HFFc6 (cell line): ENCODE measurements around the gene IGF1R. TPM values are rescaled to one million over a fixed set of nuclear protein-coding genes. Genes with fewer than 3 reads are reported as not detected.
A peak's percentile ranks its signal among the peaks of the same experiment; 100 is the strongest.

Experiments
- DNase-seq: peaks from one replicate; pipeline ENCODE4 v3.0.0-alpha.2; 2018
- H3K27ac Mint-ChIP-seq: 2 replicates; pipeline ENCODE4 v1.8.0; 2020; ENCODE audit warnings: mild to moderate bottlenecking, mixed read lengths
- H3K27me3 Mint-ChIP-seq: 2 replicates; pipeline ENCODE4 v1.8.0; 2021; ENCODE audit warnings: mild to moderate bottlenecking, moderate library complexity, mixed read lengths; ENCODE audit not compliant: insufficient read depth
- H3K36me3 Mint-ChIP-seq: 2 replicates; pipeline ENCODE4 v1.8.0; 2021; ENCODE audit warnings: low read depth, mixed read lengths
- H3K4me1 Mint-ChIP-seq: 2 replicates; pipeline ENCODE4 v1.8.0; 2020; ENCODE audit warnings: low read depth, mixed read lengths
- H3K4me3 Mint-ChIP-seq: 2 replicates; pipeline ENCODE4 v1.8.0; 2020; ENCODE audit warnings: mild to moderate bottlenecking, moderate library complexity, mixed read lengths
- H3K9me3 Mint-ChIP-seq: 2 replicates; pipeline ENCODE4 v1.8.0; 2020; ENCODE audit warnings: mild to moderate bottlenecking, mixed read lengths
- long read RNA-seq: library from polyadenylated mRNA; unstranded; transcript quantifications from one replicate; pipeline ENCODE4 v2.0.0, GENCODE V29; 2019
- total RNA-seq, 6 experiments: library from RNA; stranded (reverse); fragmentation: NEBNext Ultra II Directional; extraction: Animal tissue kit (Norgen Biotek cat#: 25700); gene quantifications; 2 replicates in 1 of 6; 3 replicates in 5 of 6; pipeline ENCODE4 v1.2.3, GENCODE V29; 2021
- TF ChIP-seq, protein P1 (sequence below): fragments of 200-600 bp; sonication (generic); IDR thresholded peaks from 2 replicates; pipeline ENCODE4 v1.5.0; 2021; ENCODE audit warnings: antibody characterized with exemption, mild to moderate bottlenecking

IGF1R gene
- total RNA-seq: 10 to 100 TPM; 46.7 to 61.9 (median 50.1) TPM
- long read RNA-seq, partial matches to known transcripts: 2 of 15 reads
- long read RNA-seq, other reads (novel, unspliced or antisense): 13 of 15 reads

DNA sequence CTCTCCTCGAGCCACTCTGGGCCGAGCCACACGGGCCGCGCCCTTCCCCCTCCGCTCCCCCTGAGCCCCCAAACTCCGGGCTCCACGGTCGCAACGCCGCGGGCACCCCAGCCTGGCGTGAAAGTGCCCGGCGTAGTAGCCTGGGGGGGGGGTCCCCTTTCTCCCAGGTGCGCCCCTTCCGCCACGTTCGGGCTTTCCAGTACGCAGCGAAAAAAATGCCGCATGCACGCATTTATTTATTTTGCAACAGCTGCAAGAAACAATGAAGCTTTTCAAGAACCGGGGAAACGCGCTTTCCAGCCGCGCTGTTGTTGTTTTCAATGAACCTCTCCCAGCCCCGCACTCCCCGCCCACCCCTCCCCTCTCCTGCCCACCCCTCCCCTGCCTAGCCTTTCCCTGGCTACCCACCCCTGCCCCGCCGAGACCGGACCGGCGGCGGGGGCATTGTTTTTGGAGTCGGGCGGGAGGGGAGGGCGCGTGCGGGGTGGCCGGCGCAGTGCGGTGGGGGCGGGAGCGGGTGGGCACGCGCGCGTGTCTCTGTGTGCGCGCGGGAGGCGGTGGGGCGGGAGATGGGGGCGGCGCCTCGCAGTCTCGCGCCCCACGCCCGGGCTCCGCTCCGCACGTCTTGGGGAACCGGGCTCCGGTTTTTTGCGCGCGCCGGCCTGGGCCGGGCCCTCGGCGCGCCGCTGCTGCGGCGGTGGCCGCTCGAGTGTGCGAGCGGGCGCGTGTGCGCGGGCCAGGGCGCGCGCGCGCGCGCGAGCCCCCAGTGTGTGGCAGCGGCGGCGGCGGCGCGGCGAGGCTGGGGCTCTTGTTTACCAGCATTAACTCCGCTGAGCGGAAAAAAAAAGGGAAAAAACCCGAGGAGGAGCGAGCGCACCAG is at the start of gene IGF1R:
Gene IGF1R (plus strand): TSS at position 766 of the 880 bp plus-strand sequence. CDS start 1,043 bp downstream, outside the sequence.
- TF ChIP-seq, protein P1, sequence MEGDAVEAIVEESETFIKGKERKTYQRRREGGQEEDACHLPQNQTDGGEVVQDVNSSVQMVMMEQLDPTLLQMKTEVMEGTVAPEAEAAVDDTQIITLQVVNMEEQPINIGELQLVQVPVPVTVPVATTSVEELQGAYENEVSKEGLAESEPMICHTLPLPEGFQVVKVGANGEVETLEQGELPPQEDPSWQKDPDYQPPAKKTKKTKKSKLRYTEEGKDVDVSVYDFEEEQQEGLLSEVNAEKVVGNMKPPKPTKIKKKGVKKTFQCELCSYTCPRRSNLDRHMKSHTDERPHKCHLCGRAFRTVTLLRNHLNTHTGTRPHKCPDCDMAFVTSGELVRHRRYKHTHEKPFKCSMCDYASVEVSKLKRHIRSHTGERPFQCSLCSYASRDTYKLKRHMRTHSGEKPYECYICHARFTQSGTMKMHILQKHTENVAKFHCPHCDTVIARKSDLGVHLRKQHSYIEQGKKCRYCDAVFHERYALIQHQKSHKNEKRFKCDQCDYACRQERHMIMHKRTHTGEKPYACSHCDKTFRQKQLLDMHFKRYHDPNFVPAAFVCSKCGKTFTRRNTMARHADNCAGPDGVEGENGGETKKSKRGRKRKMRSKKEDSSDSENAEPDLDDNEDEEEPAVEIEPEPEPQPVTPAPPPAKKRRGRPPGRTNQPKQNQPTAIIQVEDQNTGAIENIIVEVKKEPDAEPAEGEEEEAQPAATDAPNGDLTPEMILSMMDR: peak; percentile 62
- H3K4me3 Mint-ChIP-seq: peak within 1 kb of the TSS; percentile 96
- H3K36me3 Mint-ChIP-seq: peaks cover 9% of the 10 kb centered on the region
- peaks cover 25% of the 10 kb centered on the region for H3K4me1 Mint-ChIP-seq
- no peaks in the 10 kb centered on the region for H3K9me3 Mint-ChIP-seq
- DNase-seq: peak; percentile 82
- peaks cover 23% of the 10 kb centered on the region for H3K27me3 Mint-ChIP-seq
- H3K27ac Mint-ChIP-seq: peak within 1 kb of the TSS; percentile 85

DNA sequence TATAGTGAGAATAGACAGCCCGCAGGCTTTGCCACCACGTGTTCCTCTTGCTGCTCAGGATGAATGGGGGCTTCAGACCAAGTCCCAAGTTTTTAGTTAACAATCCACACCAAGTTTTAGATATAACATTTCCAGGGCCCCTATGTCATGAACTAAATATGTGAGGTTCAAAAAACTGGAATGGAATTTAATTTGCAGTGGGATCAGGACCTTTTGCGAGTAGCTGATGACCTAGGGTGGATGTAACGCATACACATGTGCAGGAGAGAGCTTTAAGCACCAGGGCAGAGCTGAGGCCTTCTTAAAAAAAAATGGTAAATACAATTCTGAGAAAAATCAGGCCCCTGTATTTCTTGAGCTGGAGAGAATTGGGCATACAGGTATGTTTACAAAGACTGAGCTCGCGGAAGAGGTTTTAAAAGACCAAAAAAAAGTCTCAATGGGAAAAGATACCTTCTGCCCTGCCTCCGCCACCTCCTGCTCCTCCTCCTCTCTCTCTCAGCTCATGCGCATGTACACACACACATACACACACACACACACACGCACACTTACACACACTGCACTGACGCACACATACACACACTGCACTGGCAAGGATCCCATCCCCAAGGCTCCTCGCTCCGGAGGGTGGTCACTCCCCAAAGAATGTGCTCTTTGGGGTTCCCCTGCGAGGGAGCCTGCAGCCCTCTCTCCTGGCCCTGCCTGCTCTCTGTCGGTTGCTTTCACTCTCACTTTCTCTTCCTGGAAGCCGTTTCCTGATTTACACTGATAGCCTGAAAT is 48.2 kb upstream of the IGF1R start:
- H3K4me1 Mint-ChIP-seq: peaks cover 15% of the 10 kb centered on the region
- peak; percentile 36 for DNase-seq
- no peak overlapping the region; the same call in 1 of the 2 replicates for H3K27ac Mint-ChIP-seq
- no peaks in the 10 kb centered on the region for H3K9me3 Mint-ChIP-seq
- H3K27me3 Mint-ChIP-seq: peaks cover 22% of the 10 kb centered on the region
- peak overlapping the region; percentile 90 for H3K4me3 Mint-ChIP-seq
- H3K36me3 Mint-ChIP-seq: no peaks in the 10 kb centered on the region
- TF ChIP-seq, protein P1: no peak

DNA sequence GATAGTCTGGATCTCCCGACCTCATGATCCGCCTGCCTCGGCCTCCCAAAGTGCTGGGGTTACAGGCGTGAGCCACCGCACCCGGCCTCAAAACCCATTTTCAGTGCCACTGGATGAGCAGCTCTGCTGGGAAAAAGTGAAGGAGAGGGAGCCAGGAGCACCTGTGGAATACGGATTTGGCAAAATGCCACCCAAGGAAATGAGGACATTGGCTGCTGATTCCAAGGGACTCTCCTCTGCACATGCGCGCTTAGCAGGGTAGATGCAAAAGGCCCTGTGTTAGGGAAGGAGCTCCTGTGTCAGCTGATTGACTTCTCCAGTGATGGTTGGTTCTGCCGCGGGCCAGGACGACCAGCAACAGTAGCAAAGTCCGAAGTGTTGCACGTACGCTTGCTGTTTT is 43.4 kb upstream of the IGF1R start:
- Mint-ChIP-seq H3K4me3 (no peak overlapping the region), H3K27me3 (peaks cover 4% of the 10 kb centered on the region), H3K36me3 (no peaks in the 10 kb centered on the region), H3K27ac (no peak overlapping the region), H3K4me1 (peaks cover 19% of the 10 kb centered on the region), H3K9me3 (no peaks in the 10 kb centered on the region)
- TF ChIP-seq, protein P1: no peak
- DNase-seq: no peak

DNA sequence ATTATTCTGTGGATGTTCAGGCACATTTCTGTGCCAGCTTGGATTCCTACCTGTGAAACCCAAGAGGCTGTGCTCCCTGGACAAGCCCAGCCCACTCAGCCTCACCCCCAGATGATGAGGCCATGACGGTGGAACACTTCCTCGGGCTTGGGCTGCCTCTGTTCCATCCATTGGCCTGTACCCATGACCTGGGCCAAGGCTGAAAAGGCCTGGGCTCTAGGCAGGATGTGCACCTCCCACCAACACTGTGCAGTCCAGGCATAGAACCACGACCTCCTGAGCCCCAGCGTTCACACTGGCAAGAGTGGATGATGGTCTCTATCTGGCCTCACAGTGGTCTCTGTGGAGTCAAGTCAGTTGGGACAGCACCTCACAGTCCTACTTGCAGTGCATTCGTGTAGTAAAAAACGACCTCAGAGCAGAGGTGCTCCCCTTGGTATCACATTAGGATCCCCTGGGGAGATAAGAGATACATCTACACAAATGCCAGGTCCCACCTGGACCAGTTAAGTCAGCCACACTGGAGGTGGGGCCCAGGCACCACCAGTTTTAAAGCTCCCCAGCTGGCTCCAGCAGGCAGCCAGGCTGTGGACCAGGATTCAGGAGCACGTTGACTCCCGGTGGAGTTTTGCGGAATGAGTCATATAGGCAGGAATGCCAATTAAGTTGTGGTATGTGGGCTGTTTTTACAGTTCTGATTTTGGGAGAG is 39.0 kb upstream of the IGF1R start:
- DNase-seq: peak; percentile 55
- Mint-ChIP-seq H3K4me1 (peaks cover 10% of the 10 kb centered on the region), H3K9me3 (no peaks in the 10 kb centered on the region), H3K4me3 (no peak overlapping the region), H3K36me3 (no peaks in the 10 kb centered on the region), H3K27me3 (peaks cover 9% of the 10 kb centered on the region), H3K27ac (no peak overlapping the region)
- TF ChIP-seq, protein P1: no peak

DNA sequence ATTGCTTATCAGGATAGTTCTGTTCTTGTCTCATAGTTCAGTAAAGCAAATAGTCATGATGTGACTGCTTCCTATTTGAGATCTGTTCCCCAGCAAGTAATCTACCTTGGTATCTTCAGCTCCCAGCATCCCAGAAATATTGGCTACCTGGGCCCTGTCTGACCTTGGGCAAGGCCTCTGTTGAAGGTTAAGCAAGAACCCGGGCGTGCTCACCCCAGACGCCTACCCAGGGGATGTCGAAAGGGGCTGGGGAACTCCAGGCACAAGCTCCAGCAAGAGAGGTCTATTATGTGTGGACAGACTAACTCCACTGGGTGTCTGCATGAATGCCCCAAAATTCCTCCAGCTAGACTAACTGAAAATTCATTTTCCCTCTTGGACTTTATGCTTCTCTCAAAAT is 37.3 kb upstream of the IGF1R start:
- peaks cover 17% of the 10 kb centered on the region for H3K27me3 Mint-ChIP-seq
- no peak overlapping the region for H3K4me3 Mint-ChIP-seq
- no peaks in the 10 kb centered on the region for H3K36me3 Mint-ChIP-seq
- H3K4me1 Mint-ChIP-seq: peaks cover 10% of the 10 kb centered on the region
- no peak for DNase-seq
- no peaks in the 10 kb centered on the region for H3K9me3 Mint-ChIP-seq
- TF ChIP-seq, protein P1: no peak
- no peak overlapping the region for H3K27ac Mint-ChIP-seq
